ENCODE measurements around the gene CNN2. TPM values are rescaled to one million over a fixed set of nuclear protein-coding genes. Genes with fewer than 3 reads are reported as not detected.

The CNN2 gene
- total and polyA plus RNA-seq, 3 donors from 2014 or later = 19.1 to 36.4 (median 28.0) TPM

DNA sequence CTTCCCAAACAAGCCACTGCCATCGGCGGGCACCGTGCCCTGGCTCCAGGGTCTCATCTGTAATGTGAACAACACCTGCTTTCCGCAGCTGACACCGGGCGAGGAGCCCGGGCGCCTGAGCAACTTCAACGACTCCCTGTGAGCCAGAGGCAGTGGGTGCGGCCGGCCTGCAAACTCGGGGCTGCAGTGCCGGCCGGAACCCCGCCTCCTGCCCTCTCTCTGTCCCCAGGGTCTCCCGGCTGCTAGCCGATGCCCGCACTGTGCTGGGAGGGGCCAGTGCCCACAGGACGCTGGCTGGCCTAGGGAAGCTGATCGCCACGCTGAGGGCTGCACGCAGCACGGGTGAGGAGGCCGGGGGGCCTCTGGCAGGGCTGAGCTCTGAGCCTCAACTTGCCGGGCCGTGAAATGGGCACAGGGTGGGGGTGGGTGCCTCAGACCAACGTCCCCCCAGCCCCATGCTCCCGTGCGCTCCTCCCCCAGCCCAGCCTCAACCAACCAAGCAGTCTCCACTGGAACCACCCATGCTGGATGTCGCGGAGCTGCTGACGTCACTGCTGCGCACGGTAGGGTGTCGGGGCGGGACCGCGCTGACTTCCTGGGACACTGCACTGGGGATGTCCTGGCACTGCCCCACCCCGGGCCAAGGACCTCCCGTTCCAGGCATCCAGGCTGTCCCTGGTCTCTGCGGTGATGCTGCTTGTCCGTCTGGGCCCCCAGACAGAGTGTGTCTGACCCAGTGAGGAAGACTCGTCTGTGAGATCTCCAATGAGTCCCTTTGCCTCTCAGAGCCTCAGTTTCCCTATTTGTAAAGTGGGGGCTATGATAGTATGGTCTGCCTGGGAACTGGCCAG is 15.7 kb downstream of the CNN2 start:
- WGBS, 2 donors = 57% methylated on average over 40 of the region's 43 CpGs; no CpG with 5 or more reads in 1 of the 2 donors
- TF ChIP-seq POLR2A (IDR thresholded peaks at IDR 0.05) = no peak
- TF ChIP-seq, protein P1, sequence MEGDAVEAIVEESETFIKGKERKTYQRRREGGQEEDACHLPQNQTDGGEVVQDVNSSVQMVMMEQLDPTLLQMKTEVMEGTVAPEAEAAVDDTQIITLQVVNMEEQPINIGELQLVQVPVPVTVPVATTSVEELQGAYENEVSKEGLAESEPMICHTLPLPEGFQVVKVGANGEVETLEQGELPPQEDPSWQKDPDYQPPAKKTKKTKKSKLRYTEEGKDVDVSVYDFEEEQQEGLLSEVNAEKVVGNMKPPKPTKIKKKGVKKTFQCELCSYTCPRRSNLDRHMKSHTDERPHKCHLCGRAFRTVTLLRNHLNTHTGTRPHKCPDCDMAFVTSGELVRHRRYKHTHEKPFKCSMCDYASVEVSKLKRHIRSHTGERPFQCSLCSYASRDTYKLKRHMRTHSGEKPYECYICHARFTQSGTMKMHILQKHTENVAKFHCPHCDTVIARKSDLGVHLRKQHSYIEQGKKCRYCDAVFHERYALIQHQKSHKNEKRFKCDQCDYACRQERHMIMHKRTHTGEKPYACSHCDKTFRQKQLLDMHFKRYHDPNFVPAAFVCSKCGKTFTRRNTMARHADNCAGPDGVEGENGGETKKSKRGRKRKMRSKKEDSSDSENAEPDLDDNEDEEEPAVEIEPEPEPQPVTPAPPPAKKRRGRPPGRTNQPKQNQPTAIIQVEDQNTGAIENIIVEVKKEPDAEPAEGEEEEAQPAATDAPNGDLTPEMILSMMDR (IDR thresholded peaks at IDR 0.05) = no peak
- Histone ChIP-seq H3K27me3 (no peaks in the 10 kb centered on the region), H3K27ac (no peak overlapping the region), H3K9me3 (no peaks in the 10 kb centered on the region), H3K4me1 (peaks cover 21% of the 10 kb centered on the region), H3K4me3 (no peak overlapping the region), H3K36me3 (ENCODE audit: low read depth, missing control alignments) (no peaks in the 10 kb centered on the region)
- no peak for DNase-seq
- intact Hi-C loops (cut with DNase I; ENCODE audit: low total_unique reads) = no loop called here

DNA sequence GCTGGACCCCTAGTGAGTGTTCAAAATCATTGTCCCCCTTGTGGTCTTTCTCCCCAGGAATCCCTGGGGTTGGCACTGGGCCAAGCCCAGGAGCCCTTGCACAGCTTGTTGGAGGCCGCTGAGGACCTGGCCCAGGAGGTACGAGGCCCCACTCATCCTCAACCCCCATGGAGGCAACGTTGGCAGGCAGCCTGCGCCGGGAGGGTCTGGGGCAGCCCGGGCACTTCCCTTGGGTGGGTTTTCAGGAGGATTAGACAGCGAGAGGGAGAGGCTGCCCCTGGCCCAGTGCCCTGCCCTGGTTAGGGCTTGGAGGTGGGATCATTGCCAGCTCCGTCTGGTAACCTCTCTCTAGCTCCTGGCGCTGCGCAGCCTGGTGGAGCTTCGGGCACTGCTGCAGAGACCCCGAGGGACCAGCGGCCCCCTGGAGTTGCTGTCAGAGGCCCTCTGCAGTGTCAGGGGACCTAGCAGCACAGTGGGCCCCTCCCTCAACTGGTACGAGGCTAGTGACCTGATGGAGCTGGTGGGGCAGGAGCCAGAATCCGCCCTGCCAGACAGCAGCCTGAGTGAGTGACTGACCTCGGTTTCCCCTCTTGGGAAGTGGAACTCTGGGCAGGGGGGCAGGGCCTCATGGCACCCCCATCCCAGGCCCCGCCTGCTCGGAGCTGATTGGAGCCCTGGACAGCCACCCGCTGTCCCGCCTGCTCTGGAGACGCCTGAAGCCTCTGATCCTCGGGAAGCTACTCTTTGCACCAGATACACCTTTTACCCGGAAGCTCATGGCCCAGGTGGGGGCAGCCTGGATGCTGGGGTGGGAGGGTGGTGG is 16.5 kb downstream of the CNN2 start:
- intact Hi-C loops (cut with DNase I; ENCODE audit: low total_unique reads) = no loop called here

GRCh38 chr19:1045247-1045603 is 18.8 kb downstream of the CNN2 start:
- Histone ChIP-seq H3K27ac (no peak overlapping the region), H3K9me3 (no peaks in the 10 kb centered on the region), H3K4me1 (peaks cover 14% of the 10 kb centered on the region), H3K36me3 (ENCODE audit: low read depth, missing control alignments) (no peaks in the 10 kb centered on the region), H3K4me3 (peak overlapping the region in 1 of 2 donors; percentile 33), H3K27me3 (no peaks in the 10 kb centered on the region)
- no peak for TF ChIP-seq POLR2A (IDR thresholded peaks at IDR 0.05)
- TF ChIP-seq, protein P1 (IDR thresholded peaks at IDR 0.05) = no peak
- peak; percentile 94 for DNase-seq
- 69 to 74% methylated on average over 5 to 10 of the region's 10 CpGs for WGBS, 2 donors
- intact Hi-C loops (cut with DNase I; ENCODE audit: low total_unique reads) = no loop called here

More for the DNA sequence above, 16.5 kb downstream of the CNN2 start:
- Histone ChIP-seq H3K27ac (no peak overlapping the region), H3K27me3 (no peaks in the 10 kb centered on the region), H3K4me3 (no peak overlapping the region), H3K9me3 (no peaks in the 10 kb centered on the region), H3K4me1 (peaks cover 21% of the 10 kb centered on the region), H3K36me3 (ENCODE audit: low read depth, missing control alignments) (no peaks in the 10 kb centered on the region)
- whole genome bisulfite sequencing, 2 donors = 77% methylated on average over 5 to 17 of the region's 23 CpGs
- TF ChIP-seq, protein P1 (IDR thresholded peaks at IDR 0.05) = no peak
- TF ChIP-seq POLR2A (IDR thresholded peaks at IDR 0.05) = no peak
- DNase-seq = no peak

DNA sequence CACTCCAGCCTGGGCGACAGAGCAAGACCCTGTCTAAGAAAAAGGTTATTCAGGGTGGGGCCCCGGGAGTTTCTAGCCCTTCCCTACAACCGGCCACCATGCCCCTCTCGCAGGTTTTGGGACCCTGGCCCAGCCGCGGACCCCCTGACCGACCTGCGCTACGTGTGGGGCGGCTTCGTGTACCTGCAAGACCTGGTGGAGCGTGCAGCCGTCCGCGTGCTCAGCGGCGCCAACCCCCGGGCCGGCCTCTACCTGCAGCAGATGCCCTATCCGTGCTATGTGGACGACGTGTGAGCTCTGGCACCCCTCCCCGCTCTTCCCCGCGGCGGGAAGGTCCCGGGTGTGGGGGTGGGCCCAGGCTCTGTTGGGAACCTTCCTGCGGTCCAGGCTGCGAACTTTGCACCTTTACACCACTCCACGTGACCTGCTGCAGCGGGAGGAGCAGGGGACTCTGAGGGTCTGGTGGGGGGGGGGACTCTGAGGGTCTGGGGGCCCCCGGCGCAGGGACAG is 19.8 kb downstream of the CNN2 start:
- Histone ChIP-seq H3K9me3 (no peaks in the 10 kb centered on the region), H3K4me3 (no peak overlapping the region), H3K36me3 (ENCODE audit: low read depth, missing control alignments) (no peaks in the 10 kb centered on the region), H3K27me3 (no peaks in the 10 kb centered on the region), H3K27ac (no peak overlapping the region), H3K4me1 (peaks cover 5% of the 10 kb centered on the region)
- no peak for DNase-seq
- intact Hi-C loops (cut with DNase I; ENCODE audit: low total_unique reads) = no loop called here
- 67 to 90% methylated on average over 8 to 33 of the region's 33 CpGs for WGBS, 2 donors
- TF ChIP-seq, protein P1 (IDR thresholded peaks at IDR 0.05) = no peak
- TF ChIP-seq POLR2A (IDR thresholded peaks at IDR 0.05) = no peak
